HTR-8/SVneo (cell line): ENCODE measurements around the gene CFAP58.

ENCODE experiments used
- DNase-seq: peaks from one replicate; pipeline ENCODE4 v3.0.0; 2011; ENCODE audit warnings: low spot score, mixed read lengths; ENCODE audit not compliant: insufficient read length
- FAIRE-seq: peaks from 2 replicates; lab custom pipeline; 2011; peaks lifted over from hg19 to GRCh38; lab: Jason Lieb, UNC

Gene CFAP58

GRCh38 chr10:104351919-104352318 is 1.7 kb upstream of the CFAP58 start:
- DNase-seq (no peak), FAIRE-seq (no peak)

- FAIRE-seq (no peak), DNase-seq (no peak)
Measured at GRCh38 chr10:104359811-104360210, 6.2 kb downstream of the CFAP58 start.

DNA sequence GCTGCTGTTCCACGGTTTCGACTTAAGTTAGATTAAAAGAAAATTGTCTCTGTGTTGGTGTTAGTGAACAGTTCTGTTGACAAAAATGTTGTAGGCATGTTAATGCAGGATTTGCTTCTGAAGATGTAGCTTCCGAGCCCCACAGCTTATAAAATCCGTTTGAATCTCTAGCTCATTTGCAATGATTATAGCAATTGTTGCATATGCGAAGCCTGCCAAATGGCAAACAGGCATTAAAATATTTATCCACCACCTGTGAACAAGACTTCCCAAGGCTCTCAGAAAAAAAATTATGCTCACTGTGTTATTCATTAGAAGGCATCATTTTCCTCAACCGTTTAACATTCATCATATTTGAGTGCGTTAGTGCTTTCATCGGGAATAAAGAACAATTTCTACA is 14.3 kb downstream of the CFAP58 start:
- no peak for DNase-seq
- FAIRE-seq = no peak

GRCh38 chr10:104368381-104368780 is 14.7 kb downstream of the CFAP58 start:
- no peak for FAIRE-seq
- DNase-seq = no peak

DNA sequence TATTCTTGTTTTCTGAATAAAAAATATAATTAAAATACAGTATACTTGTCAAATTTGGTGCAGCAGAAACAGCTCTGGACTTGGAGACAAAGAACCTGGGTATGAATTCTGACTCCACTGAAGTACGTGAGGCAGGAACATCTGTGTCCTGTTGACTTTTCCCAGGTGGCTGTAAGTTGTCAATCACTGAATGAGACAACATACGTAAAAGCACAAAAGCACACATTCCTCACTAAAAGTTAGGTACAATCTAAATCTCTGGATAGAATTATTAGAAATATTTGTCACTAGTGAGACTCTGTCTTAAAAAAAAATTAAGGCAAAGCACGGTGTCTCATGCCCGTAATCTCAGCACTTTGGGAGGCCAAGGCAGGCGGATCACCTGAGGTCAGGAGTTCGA is 18.1 kb downstream of the CFAP58 start:
- no peak for DNase-seq

DNA sequence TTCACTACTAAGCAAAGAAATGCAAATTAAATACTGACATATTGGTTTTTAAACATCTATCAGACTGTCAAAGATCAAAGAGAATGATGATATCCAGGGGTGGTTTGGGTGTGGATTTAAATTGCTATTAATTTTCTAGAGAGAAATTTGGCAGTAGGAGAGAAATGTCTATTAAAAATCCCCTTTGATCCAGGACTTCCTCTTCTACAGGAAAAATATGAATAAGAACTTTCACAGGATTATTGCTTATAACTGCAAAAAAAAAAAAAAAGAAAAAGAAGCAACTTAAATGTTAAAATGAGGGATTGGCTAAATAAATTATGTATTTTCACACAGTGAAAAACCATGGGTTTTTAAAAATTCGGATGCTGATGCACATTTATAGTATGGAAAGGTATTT is 21.0 kb downstream of the CFAP58 start:
- FAIRE-seq (no peak), DNase-seq (no peak)

More for the DNA sequence above, 18.1 kb downstream of the CFAP58 start:
- FAIRE-seq = no peak

- no peak for DNase-seq
- FAIRE-seq = no peak
Measured at GRCh38 chr10:104376784-104377300, 23.2 kb downstream of the CFAP58 start.

- FAIRE-seq = no peak
- no peak for DNase-seq
Measured at GRCh38 chr10:104380336-104380735, 26.7 kb downstream of the CFAP58 start.

GRCh38 chr10:104387130-104387888 is 33.7 kb downstream of the CFAP58 start:
- FAIRE-seq = no peak
- no peak for DNase-seq

DNA sequence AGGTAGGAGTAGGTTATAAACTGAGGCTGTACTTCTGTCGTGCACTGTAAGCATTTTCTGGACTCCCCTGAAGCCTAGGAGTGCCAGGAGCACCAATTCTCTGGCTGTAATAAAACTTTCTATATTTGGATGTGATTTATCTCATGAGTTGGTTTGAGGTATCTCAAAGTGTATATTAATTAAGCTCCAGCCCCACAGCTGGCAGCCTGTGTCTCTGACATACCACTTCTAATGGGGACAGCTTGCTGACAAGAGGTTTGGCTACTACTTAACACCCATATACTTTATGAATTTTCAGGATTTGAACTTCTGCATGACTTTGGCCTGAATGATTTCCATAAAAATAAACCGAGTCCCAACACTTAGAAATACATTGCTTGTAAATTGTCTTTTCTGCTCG is 35.2 kb downstream of the CFAP58 start:
- DNase-seq (no peak), FAIRE-seq (no peak)

GRCh38 chr10:104391150-104391968 is 37.7 kb downstream of the CFAP58 start:
- DNase-seq (no peak), FAIRE-seq (no peak)

DNA sequence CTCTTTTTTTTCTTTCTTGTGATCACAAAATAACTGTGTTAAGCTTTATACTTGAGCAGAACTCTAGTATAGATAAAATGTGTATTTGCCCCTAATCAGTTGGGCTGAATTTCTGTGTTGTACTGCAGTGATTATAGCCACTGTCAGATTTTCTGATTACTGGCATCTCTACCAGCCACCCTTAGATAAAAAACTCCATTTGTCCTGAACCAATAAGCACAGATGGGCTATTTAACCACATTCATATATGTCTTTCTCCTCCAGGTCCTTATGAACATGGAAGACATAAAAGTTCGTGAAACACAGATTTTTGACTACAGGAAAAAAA is 38.3 kb downstream of the CFAP58 start:
- DNase-seq = no peak
- no peak for FAIRE-seq

DNA sequence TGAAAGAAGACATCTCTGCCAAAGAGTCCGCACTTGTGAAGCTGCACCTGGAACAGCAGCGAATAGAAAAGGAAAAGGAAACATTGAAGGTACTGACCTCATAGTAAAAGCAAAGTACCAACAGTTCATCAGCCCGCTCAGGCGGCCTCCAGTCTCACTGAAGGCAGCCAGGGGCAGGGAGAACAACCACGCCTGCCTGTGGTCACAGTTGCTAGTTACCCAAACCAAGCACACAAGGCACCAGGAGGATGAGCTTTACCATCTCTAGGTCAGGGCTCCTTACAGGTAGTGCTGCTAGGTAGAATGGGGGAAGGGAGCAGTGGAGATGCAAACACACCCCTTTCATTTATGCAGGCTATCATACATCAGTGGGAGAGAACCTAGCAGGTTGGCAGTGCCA is 39.8 kb downstream of the CFAP58 start:
- DNase-seq (no peak), FAIRE-seq (no peak)

- FAIRE-seq (no peak), DNase-seq (no peak)
Measured at GRCh38 chr10:104396581-104396980, 42.9 kb downstream of the CFAP58 start.

- FAIRE-seq (no peak), DNase-seq (no peak)
Measured at GRCh38 chr10:104403636-104404035, 50.0 kb downstream of the CFAP58 start.

DNA sequence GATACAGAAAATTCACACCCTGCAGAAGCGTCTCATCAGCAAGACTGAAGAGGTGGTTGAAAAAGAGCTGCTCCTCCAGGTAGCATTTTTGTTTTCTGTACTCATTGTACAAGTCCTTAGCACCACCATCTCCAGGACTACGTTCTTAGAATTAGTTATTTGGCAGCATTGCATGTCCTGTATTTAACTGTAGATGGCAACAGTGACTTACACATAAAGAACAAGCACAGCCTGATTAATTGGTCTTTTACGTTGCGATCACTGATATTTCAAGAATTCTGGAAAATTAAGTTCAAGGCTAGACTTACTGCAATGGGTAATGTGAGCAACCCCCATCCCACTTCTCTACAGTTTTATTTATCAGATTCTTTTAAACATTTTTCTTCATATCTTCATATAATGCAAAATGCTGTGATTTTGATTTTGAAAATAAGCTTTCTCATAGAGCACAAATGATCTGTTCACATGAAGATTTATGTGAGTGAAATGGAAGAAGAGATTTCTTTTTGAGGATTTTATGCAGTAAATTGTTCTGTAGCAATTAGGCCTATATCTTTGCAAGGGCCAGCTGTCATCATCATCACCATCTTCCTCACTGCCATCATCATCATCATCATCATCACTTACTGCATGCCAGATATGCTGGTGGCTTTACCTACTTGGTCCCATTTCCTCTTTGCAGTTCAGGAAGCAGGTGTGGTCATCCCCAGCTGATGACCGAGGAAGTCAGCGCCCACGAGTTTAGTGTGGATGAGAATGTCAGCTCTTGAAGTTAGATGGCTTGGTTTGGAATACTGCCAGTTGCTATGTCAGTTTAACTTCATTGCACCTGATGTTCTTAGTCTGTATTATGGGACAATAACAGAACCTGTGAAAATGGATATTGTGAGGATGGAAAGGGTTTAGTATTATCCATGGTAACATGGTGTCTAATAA is 53.4 kb downstream of the CFAP58 start:
- DNase-seq (peak; percentile 19), FAIRE-seq (no peak)

- FAIRE-seq = no peak
Measured at GRCh38 chr10:104413528-104413927, 59.9 kb downstream of the CFAP58 start.

DNA sequence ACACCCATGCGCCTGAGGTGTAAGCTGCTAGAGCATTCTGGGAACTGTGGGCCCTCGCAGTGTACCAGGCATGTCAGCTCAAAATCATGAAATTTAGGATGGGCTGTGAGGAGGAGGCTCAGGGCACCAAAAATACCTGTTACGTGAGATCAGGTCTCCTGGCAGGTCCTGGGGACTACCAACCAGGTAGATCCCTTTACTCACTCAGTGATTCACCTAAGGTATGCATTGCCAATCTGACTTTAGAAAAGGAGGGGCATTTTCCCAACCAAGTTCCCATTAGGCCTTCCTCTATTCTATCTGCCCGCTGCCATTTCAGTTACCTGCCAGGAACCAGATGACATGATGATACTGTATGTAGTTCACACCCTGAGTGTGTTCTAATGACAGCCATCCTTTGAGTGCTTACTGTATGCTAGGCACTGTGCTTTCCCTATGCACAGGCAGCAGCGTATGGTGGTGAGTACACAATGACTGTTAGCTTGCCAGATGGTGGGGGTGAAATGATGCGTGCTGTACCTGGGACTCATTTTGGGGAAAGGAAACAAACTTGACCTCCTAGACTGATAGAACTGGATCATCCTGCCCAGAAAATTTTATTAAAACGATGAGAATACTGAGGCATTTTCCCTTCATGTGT is 62.0 kb downstream of the CFAP58 start:
- DNase-seq (no peak), FAIRE-seq (no peak)

More at GRCh38 chr10:104413528-104413927, 59.9 kb downstream of the CFAP58 start:
- DNase-seq = no peak

DNA sequence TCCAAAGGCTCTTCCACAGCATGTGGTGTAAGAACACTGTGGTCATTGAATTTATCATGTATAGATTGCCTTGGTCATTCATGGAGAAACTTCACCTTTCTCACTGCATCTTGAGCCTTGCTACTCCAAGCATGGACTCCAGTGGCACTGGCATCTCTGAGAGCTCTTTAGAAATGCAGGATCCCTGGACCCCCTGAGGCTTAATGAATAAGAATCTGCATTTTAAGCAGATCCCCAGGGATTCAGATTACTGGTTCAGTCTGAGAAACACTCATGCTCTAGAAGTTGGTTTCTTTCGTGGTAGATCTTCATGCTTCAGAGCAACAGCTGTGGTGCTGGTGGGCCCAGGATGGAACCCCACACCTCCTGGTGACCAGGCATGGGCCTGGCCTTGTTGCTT is 63.2 kb downstream of the CFAP58 start:
- DNase-seq (no peak), FAIRE-seq (no peak)
